22Rv1 (cell line): Measurements from ENCODE around the gene FAM43A.

ENCODE experiments used
- H3K27ac ChIP-seq: fragments of 450-650 bp; 2 replicates; pipeline ENCODE4 v1.5.1; 2017
- ZFX ChIP-seq: fragments of 450-650 bp; IDR thresholded peaks from 2 replicates; pipeline ENCODE4 v1.6.1; 2017; ENCODE audit warnings: antibody characterized with exemption, borderline replicate concordance
- TF ChIP-seq, protein P1 (sequence below): fragments of 450-650 bp; IDR thresholded peaks from 2 replicates; pipeline ENCODE4 v1.5.1; 2017; ENCODE audit warnings: mild to moderate bottlenecking

The FAM43A gene

DNA sequence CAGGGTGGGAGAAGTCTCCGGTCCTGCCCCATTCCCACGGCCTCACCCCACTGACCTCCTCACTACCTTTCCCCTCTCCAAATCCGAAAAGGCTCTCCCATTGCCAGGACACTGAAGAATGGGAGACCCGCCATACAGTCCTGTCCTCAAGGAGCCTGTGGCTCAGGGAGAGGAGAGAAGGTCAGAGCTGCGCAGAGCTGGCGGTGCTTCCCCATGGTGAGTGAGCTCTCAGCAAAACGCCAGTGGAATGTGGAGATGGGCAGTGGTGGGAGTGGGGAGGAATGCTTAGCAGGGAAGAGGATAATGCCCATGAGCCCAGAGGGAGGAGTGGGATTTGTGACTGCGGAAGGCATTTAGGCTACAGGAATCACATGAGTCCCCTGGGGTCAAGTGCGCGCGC is 20.1 kb downstream of the FAM43A start:
- H3K27ac ChIP-seq = no peak overlapping the region
- TF ChIP-seq, protein P1, sequence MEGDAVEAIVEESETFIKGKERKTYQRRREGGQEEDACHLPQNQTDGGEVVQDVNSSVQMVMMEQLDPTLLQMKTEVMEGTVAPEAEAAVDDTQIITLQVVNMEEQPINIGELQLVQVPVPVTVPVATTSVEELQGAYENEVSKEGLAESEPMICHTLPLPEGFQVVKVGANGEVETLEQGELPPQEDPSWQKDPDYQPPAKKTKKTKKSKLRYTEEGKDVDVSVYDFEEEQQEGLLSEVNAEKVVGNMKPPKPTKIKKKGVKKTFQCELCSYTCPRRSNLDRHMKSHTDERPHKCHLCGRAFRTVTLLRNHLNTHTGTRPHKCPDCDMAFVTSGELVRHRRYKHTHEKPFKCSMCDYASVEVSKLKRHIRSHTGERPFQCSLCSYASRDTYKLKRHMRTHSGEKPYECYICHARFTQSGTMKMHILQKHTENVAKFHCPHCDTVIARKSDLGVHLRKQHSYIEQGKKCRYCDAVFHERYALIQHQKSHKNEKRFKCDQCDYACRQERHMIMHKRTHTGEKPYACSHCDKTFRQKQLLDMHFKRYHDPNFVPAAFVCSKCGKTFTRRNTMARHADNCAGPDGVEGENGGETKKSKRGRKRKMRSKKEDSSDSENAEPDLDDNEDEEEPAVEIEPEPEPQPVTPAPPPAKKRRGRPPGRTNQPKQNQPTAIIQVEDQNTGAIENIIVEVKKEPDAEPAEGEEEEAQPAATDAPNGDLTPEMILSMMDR = no peak
- no peak for TF ChIP-seq ZFX

DNA sequence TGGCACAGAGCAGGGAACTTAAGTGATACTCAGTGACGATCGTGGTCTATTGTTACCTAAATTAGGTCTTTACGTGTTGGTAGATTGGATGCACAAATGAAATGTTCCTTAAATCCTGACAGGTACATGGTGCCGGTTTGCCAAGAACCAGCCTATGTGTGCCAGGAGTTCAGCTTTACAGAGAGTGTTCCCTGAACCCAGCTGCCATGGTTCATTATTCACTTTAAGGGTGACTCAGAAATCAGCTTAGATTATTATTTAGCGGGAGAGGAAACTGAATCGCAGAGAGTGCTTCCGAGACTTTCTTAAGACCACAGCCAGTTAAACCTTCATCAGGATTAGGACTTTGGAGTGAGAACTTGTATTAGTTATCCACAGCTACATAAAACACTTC is 21.5 kb downstream of the FAM43A start:
- TF ChIP-seq, protein P1 = no peak
- no peak for TF ChIP-seq ZFX
- H3K27ac ChIP-seq = no peak overlapping the region

DNA sequence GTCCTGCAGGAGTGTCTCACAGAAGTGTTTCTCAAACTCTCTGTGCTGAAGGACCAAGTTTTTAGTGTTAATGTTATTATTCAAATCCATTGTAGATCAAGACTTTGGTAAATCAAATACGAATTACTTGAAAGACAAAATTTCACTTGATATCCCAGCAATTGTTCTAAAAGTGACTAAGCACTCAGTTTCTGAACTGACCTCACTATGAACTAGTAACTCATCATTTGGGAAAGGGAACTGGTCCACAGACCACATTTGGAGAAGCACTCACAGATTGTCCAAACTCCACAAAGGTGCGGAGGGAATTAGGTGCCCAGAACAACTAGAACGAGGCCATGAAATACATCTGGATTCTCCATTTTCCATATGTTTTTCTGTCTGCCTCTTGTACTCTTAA is 25.6 kb downstream of the FAM43A start:
- TF ChIP-seq, protein P1 = no peak
- TF ChIP-seq ZFX = no peak
- H3K27ac ChIP-seq = no peak overlapping the region

DNA sequence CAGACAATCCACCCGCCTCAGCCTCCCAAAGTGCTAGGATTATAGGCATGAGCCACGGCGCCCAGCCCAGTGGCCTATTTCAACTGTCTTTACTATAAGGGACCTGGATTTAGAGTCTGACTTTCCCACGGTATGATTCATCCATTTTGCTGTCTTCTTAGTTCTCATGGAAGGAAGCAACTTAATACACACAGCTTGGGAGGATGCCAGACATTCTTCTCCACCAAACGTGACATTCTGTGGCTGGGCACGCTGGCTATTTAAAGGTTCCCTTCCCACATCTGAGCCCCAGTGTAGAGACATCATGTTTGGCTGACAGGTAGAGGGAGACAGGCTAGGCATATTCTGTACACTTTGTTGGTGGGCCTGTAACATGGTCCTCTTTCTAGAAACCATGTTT is 26.2 kb downstream of the FAM43A start:
- no peak for TF ChIP-seq ZFX
- TF ChIP-seq, protein P1 = no peak
- H3K27ac ChIP-seq = no peak overlapping the region

DNA sequence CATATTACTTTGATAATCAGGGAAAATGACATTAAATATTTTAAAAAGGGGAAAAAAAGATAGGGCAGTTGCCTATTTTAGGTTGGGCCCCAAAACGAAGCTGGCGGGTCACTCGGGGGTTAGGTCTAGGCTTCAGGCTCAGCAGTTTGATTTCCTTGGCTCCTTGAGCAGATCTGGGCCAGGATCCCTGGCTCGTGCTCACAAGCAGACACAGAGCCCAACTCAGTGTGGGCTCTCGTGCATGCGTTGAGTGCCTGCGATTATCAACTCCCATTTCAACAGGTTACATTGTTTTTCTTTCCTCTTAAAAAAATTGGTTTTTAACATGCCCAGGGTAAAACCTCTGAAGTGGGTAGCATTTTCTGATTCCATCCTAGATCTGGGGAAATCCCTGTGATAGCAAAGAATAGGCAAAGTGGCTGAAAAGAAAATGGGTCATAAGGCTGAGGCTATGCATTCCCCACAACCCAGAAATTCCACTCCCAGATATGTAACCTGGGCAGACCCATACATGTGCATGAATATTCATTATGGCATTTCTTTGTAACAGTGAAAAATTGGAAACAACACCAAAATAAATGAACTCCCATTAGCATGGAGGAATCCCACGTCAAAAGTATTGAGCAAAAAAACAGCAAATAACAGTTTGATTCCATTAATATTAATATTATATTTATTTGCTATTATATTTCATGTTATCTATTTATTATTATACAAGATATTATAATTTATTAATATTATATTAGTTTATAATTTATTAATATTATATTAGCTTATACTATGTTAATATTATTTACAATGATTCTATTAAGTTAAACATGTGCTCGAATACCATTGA is 27.8 kb downstream of the FAM43A start:
- H3K27ac ChIP-seq = no peak overlapping the region

DNA sequence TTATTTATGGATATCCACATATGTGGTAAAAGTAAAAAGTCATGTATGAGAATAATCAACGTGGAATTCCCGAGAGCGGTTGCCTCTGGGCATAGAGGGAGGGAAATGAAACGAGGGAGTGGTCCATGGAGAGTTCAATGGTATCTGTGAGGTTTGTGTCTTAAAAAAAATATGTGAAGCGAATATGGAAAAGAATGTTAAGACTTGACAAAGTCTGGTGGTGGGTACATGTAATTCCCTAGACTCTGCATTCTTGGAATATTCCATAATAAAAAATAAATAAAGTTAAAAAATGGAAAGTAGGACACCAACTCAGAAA is 28.4 kb downstream of the FAM43A start:
- TF ChIP-seq, protein P1 = no peak
- no peak for TF ChIP-seq ZFX
- no peak overlapping the region for H3K27ac ChIP-seq

More for the DNA sequence above, 27.8 kb downstream of the FAM43A start:
- no peak for TF ChIP-seq ZFX
- TF ChIP-seq, protein P1 = no peak

DNA sequence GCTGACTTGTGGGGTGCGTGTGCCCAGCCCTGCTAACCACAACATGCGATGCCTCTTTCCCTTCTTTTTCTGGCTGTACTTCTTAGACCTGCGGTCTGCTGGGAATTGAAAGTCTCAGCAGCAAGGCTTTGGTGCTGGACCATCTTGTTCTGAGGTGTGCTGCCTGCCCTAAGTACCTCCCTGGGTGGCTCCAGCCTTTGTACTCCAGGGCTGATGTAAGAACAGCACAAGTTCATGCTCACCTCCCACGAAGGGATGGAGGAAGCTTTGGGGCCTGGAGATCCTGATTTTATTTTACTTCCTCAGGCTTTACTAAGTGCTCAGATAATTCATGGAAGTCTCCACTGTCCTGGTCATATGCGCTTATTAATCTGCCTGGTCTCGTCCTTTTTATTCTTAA is 28.9 kb downstream of the FAM43A start:
- no peak overlapping the region for H3K27ac ChIP-seq
- TF ChIP-seq, protein P1 = no peak
- TF ChIP-seq ZFX = no peak
